Measurements from ENCODE around the gene LURAP1L. TPM values are rescaled to one million over a fixed set of nuclear protein-coding genes. Genes with fewer than 3 reads are reported as not detected.

The LURAP1L gene
- total RNA-seq, 2 experiments from 2014 or later = not detected

DNA sequence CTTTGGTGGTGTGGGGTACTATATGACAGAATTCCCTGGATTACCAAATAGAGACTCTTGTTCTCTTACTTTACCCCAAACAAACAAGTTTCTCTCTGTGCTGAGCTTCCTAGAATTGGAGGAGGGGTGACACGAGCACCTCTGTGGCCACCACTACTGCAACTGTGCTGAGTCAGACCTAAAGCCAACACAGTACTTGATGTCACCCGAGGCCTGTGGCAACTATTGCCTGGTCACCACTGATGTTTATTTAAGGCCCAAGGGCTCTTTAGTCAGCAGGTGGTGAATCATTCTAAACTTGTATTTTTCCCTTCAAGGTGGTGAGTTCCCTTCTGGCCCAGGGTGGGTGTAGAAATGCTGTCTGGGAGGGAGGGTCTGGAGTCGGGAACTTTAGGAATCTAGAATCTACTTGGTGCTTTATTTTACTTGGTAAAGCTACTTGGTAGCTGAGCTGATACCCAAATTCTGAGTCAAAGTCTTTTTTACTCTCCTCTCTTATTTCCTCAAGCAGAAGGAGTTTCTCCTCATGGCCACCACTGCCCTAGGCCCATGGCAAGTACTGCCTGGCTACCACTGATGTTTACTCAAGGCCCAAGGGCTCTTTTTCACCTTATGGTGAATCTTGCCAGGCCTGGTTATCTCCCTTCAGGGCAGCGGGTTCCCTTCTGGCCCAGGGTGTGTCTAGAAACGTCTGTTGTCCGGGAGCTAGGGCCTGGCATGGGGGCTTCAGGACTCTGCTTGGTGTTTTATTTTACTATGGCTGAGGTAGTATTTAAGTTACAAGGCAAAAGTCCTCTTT lies 9.8 kb downstream of the LURAP1L start:
- CTCF ChIA-PET = no interaction called here
- no peaks in the 10 kb centered on the region for H3K4me1 Mint-ChIP-seq
- no peaks in the 10 kb centered on the region for H3K27me3 Mint-ChIP-seq
- no peaks in the 10 kb centered on the region for H3K9me3 Mint-ChIP-seq (ENCODE audit: low read depth)
- ATAC-seq (no peak), DNase-seq (no peak)
- H3K36me3 Mint-ChIP-seq = no peaks in the 10 kb centered on the region
- no peak overlapping the region for H3K27ac Mint-ChIP-seq
- H3K4me3 Mint-ChIP-seq = no peak overlapping the region

DNA sequence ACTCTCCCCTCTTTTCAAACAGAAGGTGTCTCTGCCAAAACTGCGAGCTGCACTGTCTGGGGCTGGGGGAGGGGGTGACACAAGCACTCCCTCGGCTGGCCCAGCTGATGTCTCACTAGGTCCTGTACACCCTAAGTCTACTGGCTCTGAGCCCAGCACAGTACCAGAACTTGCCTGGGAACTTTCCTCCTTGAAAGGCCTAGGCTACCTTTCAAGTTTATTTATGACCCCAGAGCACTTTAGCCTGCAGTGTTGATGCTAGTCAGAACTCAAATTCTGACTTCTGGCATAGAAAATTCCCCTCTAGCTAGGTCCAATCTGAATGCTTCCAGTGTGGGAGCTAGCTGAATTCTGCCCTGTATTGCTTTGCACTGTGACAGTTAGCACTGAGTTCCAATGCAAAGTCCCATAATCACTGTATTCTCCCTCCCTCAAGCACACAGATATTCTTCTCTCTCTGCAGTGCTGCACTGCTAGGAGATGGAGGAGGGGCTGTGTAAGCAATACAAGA lies 10.5 kb downstream of the LURAP1L start:
- Mint-ChIP-seq H3K27ac (no peak overlapping the region), H3K27me3 (no peaks in the 10 kb centered on the region), H3K4me1 (no peaks in the 10 kb centered on the region), H3K36me3 (no peaks in the 10 kb centered on the region), H3K9me3 (ENCODE audit: low read depth) (no peaks in the 10 kb centered on the region), H3K4me3 (no peak overlapping the region)
- CTCF ChIA-PET = no interaction called here
- DNase-seq (no peak), ATAC-seq (no peak)

DNA sequence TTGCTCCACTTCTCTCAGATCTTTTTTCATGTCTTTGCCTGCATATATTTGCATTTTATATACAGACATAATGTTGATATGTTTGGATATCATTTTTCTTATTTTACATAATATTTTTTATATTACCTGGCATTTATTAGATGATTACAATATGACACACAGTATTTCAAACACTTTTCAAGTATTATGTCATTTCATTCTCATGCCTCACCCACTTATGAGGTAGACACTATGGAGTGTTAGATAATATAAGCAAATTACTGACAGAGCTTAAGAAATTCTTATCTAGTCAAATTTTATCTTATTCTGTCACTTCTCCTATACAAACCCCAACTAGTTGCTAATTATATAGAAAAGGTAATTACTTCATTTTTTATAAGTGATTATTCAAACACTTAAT lies 11.1 kb downstream of the LURAP1L start:
- Mint-ChIP-seq H3K4me3 (no peak overlapping the region), H3K27ac (no peak overlapping the region)
- no peak for ATAC-seq

DNA sequence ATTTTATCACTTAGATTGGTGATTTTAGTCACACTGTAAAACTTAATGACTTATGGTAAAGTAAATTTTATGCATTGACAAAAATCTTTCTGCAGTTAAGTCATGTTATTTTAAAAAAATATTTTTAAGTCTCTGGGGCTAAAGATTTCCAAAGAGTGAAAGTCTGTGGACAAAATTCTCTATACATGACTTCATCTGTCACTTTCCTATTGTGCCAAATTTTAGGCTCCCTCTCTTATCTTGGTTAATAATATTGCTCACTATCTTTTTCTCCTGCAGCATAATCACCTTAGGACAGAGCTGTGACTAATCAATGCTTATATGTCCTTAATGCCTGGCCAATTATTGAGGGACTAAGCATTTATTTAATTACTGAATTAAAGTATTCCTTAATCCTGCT lies 15.2 kb downstream of the LURAP1L start:
- no peak overlapping the region for H3K27ac Mint-ChIP-seq
- no peaks in the 10 kb centered on the region for H3K4me1 Mint-ChIP-seq
- no peaks in the 10 kb centered on the region for H3K27me3 Mint-ChIP-seq
- H3K36me3 Mint-ChIP-seq = no peaks in the 10 kb centered on the region
- ATAC-seq = no peak
- H3K9me3 Mint-ChIP-seq (ENCODE audit: low read depth) = peaks cover 3% of the 10 kb centered on the region
- CTCF ChIA-PET = no interaction called here
- no peak overlapping the region for H3K4me3 Mint-ChIP-seq
- no peak for DNase-seq

More for the DNA sequence above, 11.1 kb downstream of the LURAP1L start:
- no peak for DNase-seq
- H3K36me3 Mint-ChIP-seq = no peaks in the 10 kb centered on the region
- CTCF ChIA-PET = no interaction called here
- H3K9me3 Mint-ChIP-seq (ENCODE audit: low read depth) = no peaks in the 10 kb centered on the region
- H3K4me1 Mint-ChIP-seq = no peaks in the 10 kb centered on the region
- H3K27me3 Mint-ChIP-seq = no peaks in the 10 kb centered on the region

DNA sequence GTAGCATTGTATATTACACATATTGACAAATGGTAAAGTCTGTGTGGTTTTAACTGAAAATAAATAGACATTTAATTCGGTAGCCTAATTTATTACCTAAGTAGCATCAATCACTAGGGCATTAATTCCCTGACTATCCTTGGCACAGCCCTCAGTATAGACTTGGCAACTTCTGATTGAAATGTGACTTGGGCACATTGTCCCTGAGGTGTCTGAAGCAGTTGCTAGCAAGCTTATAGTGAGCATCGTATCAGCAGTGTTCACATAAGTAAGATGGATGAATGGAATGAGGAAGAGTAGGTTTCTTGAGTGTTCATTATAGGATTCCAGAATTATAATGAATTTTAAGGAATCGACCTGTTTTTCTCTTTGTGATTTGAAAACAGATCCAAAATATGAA lies 16.1 kb downstream of the LURAP1L start:
- ATAC-seq (no peak), DNase-seq (no peak)
- no peak overlapping the region for H3K4me3 Mint-ChIP-seq
- H3K4me1 Mint-ChIP-seq = no peaks in the 10 kb centered on the region
- no peaks in the 10 kb centered on the region for H3K36me3 Mint-ChIP-seq
- no peaks in the 10 kb centered on the region for H3K27me3 Mint-ChIP-seq
- CTCF ChIA-PET = no interaction called here
- H3K27ac Mint-ChIP-seq = no peak overlapping the region
- H3K9me3 Mint-ChIP-seq (ENCODE audit: low read depth) = peaks cover 5% of the 10 kb centered on the region

DNA sequence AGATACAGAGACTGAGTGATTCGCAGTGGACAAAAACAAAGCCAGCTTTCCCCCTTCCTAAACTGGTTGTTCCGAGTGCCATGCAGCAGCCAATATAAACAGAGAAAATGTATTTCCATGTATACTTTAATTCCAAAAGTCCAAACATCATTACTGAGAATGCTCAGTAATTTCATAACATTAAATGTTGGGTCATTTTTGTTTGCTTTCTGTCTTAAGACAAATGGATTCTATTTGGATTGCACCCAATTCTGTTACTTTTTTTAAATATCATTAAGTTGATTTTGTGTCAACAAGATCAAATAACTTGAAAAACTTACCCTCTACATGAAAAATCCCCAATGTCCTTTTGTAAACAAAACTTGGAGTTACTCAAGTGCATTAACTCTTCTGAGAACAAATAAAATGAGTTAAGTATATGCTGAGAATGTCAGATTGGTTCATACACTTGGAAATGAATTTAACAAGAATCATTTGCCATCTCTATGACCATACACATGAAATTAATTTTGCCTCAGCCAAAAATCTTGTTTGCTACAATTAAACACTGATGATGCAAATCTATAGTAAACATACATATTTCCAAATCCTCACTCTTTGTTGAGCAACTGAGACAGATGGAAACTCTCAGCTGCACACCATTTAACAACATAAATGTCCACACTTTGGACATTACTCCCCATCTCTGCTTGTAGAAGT lies 19.4 kb downstream of the LURAP1L start:
- CTCF ChIA-PET = no interaction called here
- Mint-ChIP-seq H3K4me1 (no peaks in the 10 kb centered on the region), H3K9me3 (ENCODE audit: low read depth) (peaks cover 5% of the 10 kb centered on the region), H3K4me3 (no peak overlapping the region), H3K27me3 (no peaks in the 10 kb centered on the region), H3K27ac (no peak overlapping the region), H3K36me3 (no peaks in the 10 kb centered on the region)
- no peak for ATAC-seq
- DNase-seq = no peak

DNA sequence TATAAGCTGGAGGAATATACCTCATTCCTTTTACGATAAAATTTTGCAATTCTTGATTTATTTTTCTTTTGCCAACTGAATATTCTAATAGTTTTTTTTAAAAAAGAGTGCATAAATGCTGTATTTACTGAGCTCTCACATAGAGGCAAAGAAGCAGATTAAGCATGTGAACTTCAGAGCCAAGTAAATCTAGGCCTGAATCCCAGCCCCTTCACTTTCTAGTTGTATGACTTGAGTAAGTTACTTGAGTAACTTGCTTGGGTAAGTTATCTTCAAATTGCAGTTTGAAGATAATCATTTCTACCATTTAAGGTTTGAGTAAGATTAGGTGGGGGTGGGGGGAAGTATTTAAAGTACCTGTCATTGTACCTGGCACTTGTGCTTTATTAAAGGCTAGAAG lies 21.8 kb downstream of the LURAP1L start:
- H3K4me3 Mint-ChIP-seq = no peak overlapping the region
- ATAC-seq (no peak), DNase-seq (no peak)
- CTCF ChIA-PET = no interaction called here
- H3K9me3 Mint-ChIP-seq (ENCODE audit: low read depth) = peaks cover 5% of the 10 kb centered on the region
- H3K27me3 Mint-ChIP-seq = no peaks in the 10 kb centered on the region
- no peaks in the 10 kb centered on the region for H3K36me3 Mint-ChIP-seq
- no peaks in the 10 kb centered on the region for H3K4me1 Mint-ChIP-seq
- no peak overlapping the region for H3K27ac Mint-ChIP-seq

DNA sequence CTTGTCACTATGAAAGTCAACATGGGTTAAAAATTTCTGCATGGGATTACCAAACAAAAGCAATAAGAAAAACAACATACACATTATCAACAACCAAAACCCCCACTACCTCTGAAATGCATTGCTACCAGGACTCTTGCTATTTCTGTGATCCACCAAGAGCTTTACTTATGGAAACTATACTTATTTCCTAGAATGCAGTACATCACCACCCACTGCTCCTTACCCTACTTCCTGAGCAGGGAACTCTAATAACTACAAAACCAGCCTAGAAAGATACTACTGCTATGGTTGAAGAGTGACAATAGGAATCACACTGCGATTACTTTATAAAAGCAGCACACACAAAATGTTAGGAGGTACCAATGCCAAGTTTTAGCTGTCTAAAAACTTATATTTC lies 22.2 kb downstream of the LURAP1L start:
- Mint-ChIP-seq H3K36me3 (no peaks in the 10 kb centered on the region), H3K4me1 (no peaks in the 10 kb centered on the region), H3K9me3 (ENCODE audit: low read depth) (peaks cover 5% of the 10 kb centered on the region), H3K27me3 (no peaks in the 10 kb centered on the region), H3K27ac (no peak overlapping the region), H3K4me3 (no peak overlapping the region)
- DNase-seq (no peak), ATAC-seq (no peak)
- CTCF ChIA-PET = no interaction called here

DNA sequence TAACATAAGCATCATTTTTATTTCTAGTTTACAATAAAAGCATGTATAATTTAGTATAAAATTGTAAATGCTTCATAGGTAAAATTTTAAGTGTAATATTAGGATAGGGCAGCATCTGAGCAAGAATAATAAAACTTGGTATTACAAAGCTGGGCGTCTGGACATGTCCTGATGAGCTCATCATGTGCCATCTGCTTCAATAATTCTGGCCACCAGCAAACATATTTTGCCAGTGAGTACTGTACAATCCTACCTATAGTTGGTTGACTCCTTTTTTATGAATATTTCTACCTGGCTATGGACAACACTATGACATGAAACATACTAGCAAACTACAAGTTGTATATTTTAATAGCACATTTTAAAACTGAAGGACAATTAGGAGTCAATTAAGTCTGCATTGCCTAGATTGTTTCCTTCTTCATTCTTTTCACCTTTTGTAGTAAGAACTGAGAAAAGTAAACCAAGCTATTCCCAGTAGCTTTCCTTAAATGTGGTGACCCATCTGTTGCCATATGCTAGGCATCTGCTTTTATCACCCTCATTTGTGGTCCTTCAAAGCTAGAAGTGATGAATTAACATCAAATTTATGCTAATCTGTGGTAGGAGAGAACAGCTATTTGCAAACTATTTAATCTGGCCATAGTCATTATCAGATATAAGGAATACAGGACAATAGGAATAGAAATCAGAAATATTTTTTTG lies 23.4 kb downstream of the LURAP1L start:
- DNase-seq = no peak
- Mint-ChIP-seq H3K4me3 (no peak overlapping the region), H3K36me3 (no peaks in the 10 kb centered on the region), H3K27ac (no peak overlapping the region), H3K4me1 (no peaks in the 10 kb centered on the region), H3K27me3 (no peaks in the 10 kb centered on the region), H3K9me3 (ENCODE audit: low read depth) (peaks cover 5% of the 10 kb centered on the region)
- no peak for ATAC-seq
- CTCF ChIA-PET = interaction anchor here (1.2 kb wide), 1 partner anchor 10 kb away, joined by 4 read pairs; no protein-coding TSS in a partner anchor

DNA sequence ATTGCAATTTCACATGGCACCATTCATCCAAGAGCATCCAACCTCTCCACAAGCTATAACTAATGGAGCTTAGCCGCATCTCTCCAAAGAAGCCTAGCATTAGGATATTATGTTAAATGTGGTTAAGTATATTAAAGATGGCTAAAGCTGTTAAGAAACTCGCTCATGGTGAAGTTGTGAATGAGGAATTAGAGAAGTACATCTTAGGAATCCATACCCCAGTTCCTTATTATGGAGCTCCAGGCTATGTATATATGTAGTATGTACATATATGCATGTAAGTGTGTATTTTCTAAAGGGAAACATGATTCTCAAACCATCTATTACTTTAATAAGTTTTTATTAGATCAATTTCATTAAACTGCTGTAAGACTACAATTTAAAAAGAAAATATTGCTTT lies 26.4 kb downstream of the LURAP1L start:
- CTCF ChIA-PET = no interaction called here
- no peak overlapping the region for H3K4me3 Mint-ChIP-seq
- H3K36me3 Mint-ChIP-seq = no peaks in the 10 kb centered on the region
- H3K4me1 Mint-ChIP-seq = no peaks in the 10 kb centered on the region
- no peaks in the 10 kb centered on the region for H3K27me3 Mint-ChIP-seq
- no peak for DNase-seq
- no peak for ATAC-seq
- no peak overlapping the region for H3K27ac Mint-ChIP-seq
- no peaks in the 10 kb centered on the region for H3K9me3 Mint-ChIP-seq (ENCODE audit: low read depth)

DNA sequence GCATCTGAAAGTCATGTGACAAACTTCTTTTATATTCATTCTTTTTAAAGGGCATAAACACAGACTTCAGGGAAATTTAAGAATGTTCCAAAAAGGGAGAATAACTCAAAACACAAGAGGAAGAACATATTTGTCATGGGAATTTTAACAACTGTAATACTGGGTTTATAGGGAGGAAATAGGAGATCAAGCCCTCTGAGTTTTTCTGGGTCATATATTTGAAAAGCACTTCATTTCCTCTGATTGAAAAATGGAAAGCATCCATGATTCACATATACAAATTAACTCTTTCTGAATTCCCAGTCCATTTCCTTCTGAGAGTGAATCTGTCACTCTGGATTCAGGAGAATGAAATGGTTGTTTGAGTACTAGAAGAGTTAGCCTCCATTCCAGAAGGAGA lies 26.8 kb downstream of the LURAP1L start:
- no peaks in the 10 kb centered on the region for H3K9me3 Mint-ChIP-seq (ENCODE audit: low read depth)
- H3K27ac Mint-ChIP-seq = no peak overlapping the region
- H3K27me3 Mint-ChIP-seq = no peaks in the 10 kb centered on the region
- ATAC-seq (no peak), DNase-seq (no peak)
- CTCF ChIA-PET = no interaction called here
- H3K4me3 Mint-ChIP-seq = no peak overlapping the region
- no peaks in the 10 kb centered on the region for H3K36me3 Mint-ChIP-seq
- H3K4me1 Mint-ChIP-seq = no peaks in the 10 kb centered on the region

DNA sequence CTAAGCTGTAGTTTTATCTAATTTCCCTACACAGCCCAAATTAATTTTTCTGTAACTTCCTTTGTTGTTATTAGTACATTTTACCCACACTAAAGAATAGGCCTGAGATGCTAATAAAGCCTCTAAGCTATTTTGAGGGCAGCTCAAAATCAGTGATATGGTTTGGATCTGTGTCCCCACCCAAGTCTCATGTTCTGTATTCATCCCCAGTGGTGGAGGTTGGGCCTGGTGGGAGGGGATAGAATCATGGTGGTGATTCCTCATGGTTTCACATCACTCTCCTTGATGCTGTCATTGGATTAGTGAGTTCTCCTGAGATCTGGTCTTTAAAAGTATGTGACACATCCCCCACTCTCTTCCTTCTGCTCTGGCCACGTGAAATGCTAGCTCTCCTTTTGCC lies 27.3 kb downstream of the LURAP1L start:
- CTCF ChIA-PET = no interaction called here

DNA sequence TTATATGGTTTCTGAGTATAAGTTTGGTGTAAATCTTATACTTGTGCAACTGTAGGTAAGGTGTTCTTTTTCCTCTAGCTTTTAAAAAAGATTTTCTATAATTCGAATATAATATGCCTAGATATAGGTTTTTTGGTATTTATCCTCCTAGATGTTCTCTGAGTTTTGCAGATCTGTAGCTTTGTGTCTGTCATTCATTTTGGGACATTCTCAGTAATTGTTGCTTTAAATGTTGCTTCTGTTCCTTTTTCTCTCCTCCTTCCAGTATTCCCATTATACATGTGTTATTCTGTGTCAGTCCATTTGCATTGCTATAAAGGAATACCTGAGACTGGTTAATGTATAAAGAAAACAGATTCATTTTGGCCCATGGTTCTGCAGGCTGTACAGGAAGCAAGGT lies 33.7 kb downstream of the LURAP1L start:
- H3K27me3 Mint-ChIP-seq = no peaks in the 10 kb centered on the region

More for the DNA sequence above, 27.3 kb downstream of the LURAP1L start:
- no peak overlapping the region for H3K27ac Mint-ChIP-seq
- H3K4me1 Mint-ChIP-seq = no peaks in the 10 kb centered on the region
- DNase-seq (no peak), ATAC-seq (no peak)
- H3K9me3 Mint-ChIP-seq (ENCODE audit: low read depth) = no peaks in the 10 kb centered on the region
- H3K36me3 Mint-ChIP-seq = no peaks in the 10 kb centered on the region
- no peak overlapping the region for H3K4me3 Mint-ChIP-seq
- no peaks in the 10 kb centered on the region for H3K27me3 Mint-ChIP-seq

DNA sequence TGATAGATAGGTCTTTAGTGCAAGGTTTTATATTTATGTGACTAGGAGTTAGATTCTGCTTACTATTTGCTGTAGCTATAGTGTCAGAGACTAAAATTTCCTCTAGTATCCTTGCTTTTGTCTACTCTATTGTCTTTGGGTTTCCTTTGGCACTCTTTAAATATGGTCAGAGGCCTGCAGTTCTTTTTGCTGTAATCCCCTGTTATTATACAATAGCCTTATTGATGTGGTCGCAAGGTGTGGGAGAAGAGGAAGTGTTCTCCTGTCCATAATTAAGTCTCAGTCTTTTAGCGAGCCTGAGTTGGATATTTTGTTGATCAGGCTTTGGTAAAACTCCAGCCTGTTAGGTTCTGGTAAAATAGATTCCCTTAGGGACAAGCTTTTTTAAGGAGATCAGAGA lies 34.9 kb downstream of the LURAP1L start:
- Mint-ChIP-seq H3K27ac (no peak overlapping the region), H3K9me3 (ENCODE audit: low read depth) (peaks cover 6% of the 10 kb centered on the region), H3K27me3 (no peaks in the 10 kb centered on the region), H3K4me1 (no peaks in the 10 kb centered on the region), H3K36me3 (no peaks in the 10 kb centered on the region), H3K4me3 (no peak overlapping the region)
- DNase-seq (no peak), ATAC-seq (no peak)
- CTCF ChIA-PET = no interaction called here

More for the DNA sequence above, 33.7 kb downstream of the LURAP1L start:
- H3K27ac Mint-ChIP-seq = no peak overlapping the region
- CTCF ChIA-PET = no interaction called here
- ATAC-seq = no peak
- H3K36me3 Mint-ChIP-seq = no peaks in the 10 kb centered on the region
- no peak for DNase-seq
- no peak overlapping the region for H3K4me3 Mint-ChIP-seq
- H3K9me3 Mint-ChIP-seq (ENCODE audit: low read depth) = peaks cover 6% of the 10 kb centered on the region
- H3K4me1 Mint-ChIP-seq = no peaks in the 10 kb centered on the region
